ENCODE measurements around the gene AKT2.

Gene AKT2

GRCh38 chr19:40280608-40281221 lies 4.4 kb downstream of the AKT2 start:
- Histone ChIP-seq H3K27ac (ENCODE audit: low read depth, low read length) (no peak overlapping the region), H3K36me3 (ENCODE audit: insufficient read depth, low read length) (0 out of 2 replicates have a peak, but pooled peaks cover 3% of the 10 kb centered on the region), H3K4me3 (ENCODE audit: low read length) (no peak overlapping the region), H3K9ac (ENCODE audit: low read depth, low read length) (0 out of 2 replicates have a peak overlapping the region, but pooled peaks have one; percentile 9), H3K9me3 (ENCODE audit: insufficient read depth, low read depth, low read length) (no peaks in the 10 kb centered on the region), H3K4me1 (ENCODE audit: insufficient read depth, low read length) (peaks cover 11% of the 10 kb centered on the region), H3K27me3 (ENCODE audit: insufficient read depth, low read length) (no peaks in the 10 kb centered on the region)
- WGBS, result 82% methylated on average over 10 of the region's 10 CpGs

DNA sequence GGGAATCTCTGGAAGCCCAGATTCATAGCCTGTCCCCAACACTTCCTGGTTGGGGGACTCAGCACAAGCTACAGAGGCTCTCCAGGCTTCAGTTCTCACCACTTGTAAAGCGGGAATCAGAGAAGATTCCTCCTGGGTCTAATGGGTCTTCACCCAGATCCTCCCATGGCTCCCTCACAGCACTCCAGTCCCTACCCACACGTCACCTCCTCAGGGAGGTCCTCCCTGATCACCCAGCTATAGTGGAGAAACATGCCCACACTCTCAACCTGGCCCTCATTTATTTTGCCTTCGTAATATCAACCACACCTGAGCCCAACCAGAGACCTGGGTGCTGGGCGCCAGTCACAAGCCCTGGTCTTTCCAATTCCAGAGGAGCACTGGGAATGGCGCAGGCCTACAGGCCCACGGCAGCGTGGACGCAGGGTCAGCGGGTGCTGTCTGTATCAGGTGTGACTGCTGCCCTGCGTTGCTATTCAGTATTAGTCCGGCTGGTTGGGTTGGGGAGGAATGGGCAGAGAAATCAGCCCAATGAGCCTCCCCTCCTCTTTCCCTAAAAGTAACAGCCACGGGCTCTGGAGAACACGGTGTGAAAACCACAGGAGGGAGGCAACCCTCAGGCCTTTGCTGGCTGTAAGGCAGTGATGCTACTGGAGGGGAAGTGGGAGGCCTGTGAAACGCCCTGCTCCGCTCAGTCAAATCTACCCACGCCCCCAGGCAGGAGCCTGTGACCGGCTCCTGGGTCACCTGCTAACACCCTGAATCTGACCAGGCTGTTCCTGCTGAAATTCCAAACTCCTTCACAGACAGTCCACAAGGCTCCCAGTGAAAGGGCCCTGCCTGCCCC lies 5.2 kb downstream of the AKT2 start:
- whole genome bisulfite sequencing, result 92% methylated on average over 15 of the region's 17 CpGs
- Histone ChIP-seq H3K9ac (ENCODE audit: low read depth, low read length) (0 out of 2 replicates have a peak overlapping the region, but pooled peaks have one; percentile 9), H3K4me3 (ENCODE audit: low read length) (no peak overlapping the region)

GRCh38 chr19:40279120-40279551 lies 6.0 kb downstream of the AKT2 start:
- Histone ChIP-seq H3K27me3 (ENCODE audit: insufficient read depth, low read length) (no peaks in the 10 kb centered on the region), H3K4me1 (ENCODE audit: insufficient read depth, low read length) (peaks cover 11% of the 10 kb centered on the region), H3K36me3 (ENCODE audit: insufficient read depth, low read length) (0 out of 2 replicates have a peak, but pooled peaks cover 3% of the 10 kb centered on the region), H3K9ac (ENCODE audit: low read depth, low read length) (no peak overlapping the region), H3K4me3 (ENCODE audit: low read length) (no peak overlapping the region), H3K9me3 (ENCODE audit: insufficient read depth, low read depth, low read length) (no peaks in the 10 kb centered on the region), H3K27ac (ENCODE audit: low read depth, low read length) (no peak overlapping the region)
- WGBS, result 91% methylated on average over 15 of the region's 15 CpGs

More for the DNA sequence above, 5.2 kb downstream of the AKT2 start:
- H3K9me3 ChIP-seq (ENCODE audit: insufficient read depth, low read depth, low read length), result no peaks in the 10 kb centered on the region
- no peak overlapping the region for H3K27ac ChIP-seq (ENCODE audit: low read depth, low read length)
- H3K36me3 ChIP-seq (ENCODE audit: insufficient read depth, low read length), result 0 out of 2 replicates have a peak, but pooled peaks cover 3% of the 10 kb centered on the region
- no peaks in the 10 kb centered on the region for H3K27me3 ChIP-seq (ENCODE audit: insufficient read depth, low read length)
- H3K4me1 ChIP-seq (ENCODE audit: insufficient read depth, low read length), result peaks cover 11% of the 10 kb centered on the region

DNA sequence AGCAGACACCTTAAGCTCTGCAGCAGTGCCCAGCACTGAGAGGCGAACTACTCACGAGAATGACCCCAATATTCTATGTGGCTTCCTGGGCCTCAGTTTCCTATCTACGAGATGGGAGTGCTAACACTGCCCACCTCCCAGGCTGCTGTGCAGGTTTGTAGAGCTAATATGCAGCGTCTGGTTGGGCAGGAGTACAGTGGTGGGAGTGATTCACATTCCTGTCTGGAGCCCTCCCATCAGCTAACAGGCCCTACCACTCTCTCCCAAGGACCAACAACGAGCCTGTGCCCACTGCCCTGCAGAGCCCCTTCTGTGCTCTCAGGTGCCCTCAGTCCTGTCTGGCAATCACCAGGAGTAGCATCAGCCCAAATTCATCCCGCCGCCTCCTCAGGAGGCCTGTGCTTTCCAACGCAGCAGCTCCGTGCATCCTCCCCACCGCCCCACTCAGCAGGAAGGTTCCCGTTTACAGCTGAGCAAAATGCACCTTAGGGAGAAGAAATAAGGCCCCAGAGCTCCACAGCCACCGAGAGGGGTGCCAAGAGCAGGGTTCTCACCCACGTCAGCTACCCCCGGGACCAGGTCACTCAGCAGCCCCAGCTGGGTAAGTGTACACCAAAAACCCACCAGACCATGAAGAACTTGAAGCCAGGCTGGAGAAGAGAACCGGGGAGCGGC lies 6.6 kb downstream of the AKT2 start:
- Histone ChIP-seq H3K9me3 (ENCODE audit: insufficient read depth, low read depth, low read length) (no peaks in the 10 kb centered on the region), H3K36me3 (ENCODE audit: insufficient read depth, low read length) (0 out of 2 replicates have a peak, but pooled peaks cover 3% of the 10 kb centered on the region), H3K4me3 (ENCODE audit: low read length) (no peak overlapping the region), H3K9ac (ENCODE audit: low read depth, low read length) (no peak overlapping the region), H3K4me1 (ENCODE audit: insufficient read depth, low read length) (peaks cover 11% of the 10 kb centered on the region), H3K27me3 (ENCODE audit: insufficient read depth, low read length) (no peaks in the 10 kb centered on the region), H3K27ac (ENCODE audit: low read depth, low read length) (no peak overlapping the region)
- 90% methylated on average over 15 of the region's 16 CpGs for WGBS

GRCh38 chr19:40277356-40278059 lies 7.6 kb downstream of the AKT2 start:
- H3K9me3 ChIP-seq (ENCODE audit: insufficient read depth, low read depth, low read length), result no peaks in the 10 kb centered on the region
- H3K9ac ChIP-seq (ENCODE audit: low read depth, low read length), result peak overlapping the region; percentile 17; the same call in 1 of the 2 replicates
- 93% methylated on average over 10 of the region's 10 CpGs for WGBS
- peaks cover 11% of the 10 kb centered on the region for H3K4me1 ChIP-seq (ENCODE audit: insufficient read depth, low read length)
- 0 out of 2 replicates have a peak, but pooled peaks cover 3% of the 10 kb centered on the region for H3K36me3 ChIP-seq (ENCODE audit: insufficient read depth, low read length)
- no peak overlapping the region for H3K27ac ChIP-seq (ENCODE audit: low read depth, low read length)
- H3K4me3 ChIP-seq (ENCODE audit: low read length), result no peak overlapping the region
- H3K27me3 ChIP-seq (ENCODE audit: insufficient read depth, low read length), result no peaks in the 10 kb centered on the region

GRCh38 chr19:40274585-40275544 lies 10.3 kb downstream of the AKT2 start:
- H3K9me3 ChIP-seq (ENCODE audit: insufficient read depth, low read depth, low read length), result no peaks in the 10 kb centered on the region
- 90% methylated on average over 28 of the region's 28 CpGs for WGBS
- H3K9ac ChIP-seq (ENCODE audit: low read depth, low read length), result peak overlapping the region; percentile 15; the same call in 1 of the 2 replicates
- H3K27ac ChIP-seq (ENCODE audit: low read depth, low read length), result no peak overlapping the region
- no peaks in the 10 kb centered on the region for H3K4me1 ChIP-seq (ENCODE audit: insufficient read depth, low read length)
- no peaks in the 10 kb centered on the region for H3K27me3 ChIP-seq (ENCODE audit: insufficient read depth, low read length)
- no peak overlapping the region for H3K4me3 ChIP-seq (ENCODE audit: low read length)
- no peaks in the 10 kb centered on the region for H3K36me3 ChIP-seq (ENCODE audit: insufficient read depth, low read length)

DNA sequence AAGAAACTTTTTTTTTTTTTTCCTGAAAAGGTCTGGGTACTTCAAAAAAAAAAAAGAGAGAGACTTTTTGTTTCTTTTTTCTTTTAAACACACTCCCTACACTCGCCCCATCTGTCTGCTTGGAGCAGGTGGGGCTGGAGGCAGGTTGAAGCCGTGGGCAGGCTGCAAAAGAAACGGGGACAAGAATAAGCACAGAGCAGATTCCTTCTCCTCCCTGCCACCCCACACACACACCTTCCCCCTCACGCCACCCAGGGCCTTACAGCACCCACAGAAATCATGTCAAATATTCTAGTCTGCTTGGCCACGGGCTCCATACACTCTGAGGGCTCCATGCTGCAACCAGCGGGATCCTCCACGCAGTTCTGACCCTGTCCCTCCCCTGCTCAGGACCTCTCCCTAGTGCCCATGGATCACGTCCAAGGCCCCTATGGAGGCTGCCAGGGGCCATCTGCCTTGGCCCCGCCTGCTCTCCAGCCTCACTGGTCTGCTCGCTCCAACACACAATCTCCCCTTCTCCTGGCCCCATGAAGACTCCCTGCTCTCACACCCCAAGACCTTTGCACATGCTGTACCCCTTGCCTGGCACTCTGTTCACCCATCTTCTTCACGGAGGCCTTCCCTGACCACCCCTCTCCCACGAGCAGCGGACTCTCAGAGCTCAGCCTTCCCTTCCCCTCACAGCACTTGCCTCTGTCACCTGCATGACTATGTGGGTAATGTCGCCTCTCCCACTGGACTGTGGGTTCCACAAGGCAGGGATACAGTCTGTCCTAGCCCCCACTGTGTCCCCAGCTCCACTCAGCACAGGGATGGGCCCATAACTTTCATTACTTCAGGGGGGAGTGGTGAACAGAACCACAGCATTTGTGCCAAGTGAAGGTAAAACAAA lies 11.4 kb downstream of the AKT2 start:
- Histone ChIP-seq H3K27ac (ENCODE audit: low read depth, low read length) (no peak overlapping the region), H3K9me3 (ENCODE audit: insufficient read depth, low read depth, low read length) (no peaks in the 10 kb centered on the region), H3K27me3 (ENCODE audit: insufficient read depth, low read length) (no peaks in the 10 kb centered on the region), H3K4me1 (ENCODE audit: insufficient read depth, low read length) (no peaks in the 10 kb centered on the region), H3K4me3 (ENCODE audit: low read length) (no peak overlapping the region), H3K36me3 (ENCODE audit: insufficient read depth, low read length) (no peaks in the 10 kb centered on the region), H3K9ac (ENCODE audit: low read depth, low read length) (no peak overlapping the region)
- WGBS, result 87% methylated on average over 14 of the region's 14 CpGs

DNA sequence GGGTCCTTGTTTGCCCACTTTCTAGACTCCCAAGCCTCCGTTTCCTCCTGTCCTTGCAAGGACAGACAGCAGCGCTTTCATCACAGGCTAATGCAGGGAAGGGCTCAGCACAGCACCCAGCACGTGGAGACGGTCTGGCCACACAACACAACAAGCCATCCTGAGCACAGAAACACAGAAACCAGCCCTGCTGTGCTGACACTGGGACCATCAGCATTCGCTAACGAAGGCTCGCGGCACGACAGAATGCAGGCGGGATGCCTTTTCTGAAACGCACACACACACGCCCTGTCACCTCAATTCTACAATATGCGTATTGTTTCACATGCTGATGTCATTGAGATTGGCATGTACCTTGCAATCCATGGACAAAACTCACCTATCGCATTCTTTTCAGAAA lies 12.9 kb downstream of the AKT2 start:
- no peaks in the 10 kb centered on the region for H3K9me3 ChIP-seq (ENCODE audit: insufficient read depth, low read depth, low read length)
- H3K27ac ChIP-seq (ENCODE audit: low read depth, low read length), result no peak overlapping the region
- H3K4me1 ChIP-seq (ENCODE audit: insufficient read depth, low read length), result no peaks in the 10 kb centered on the region
- no peaks in the 10 kb centered on the region for H3K36me3 ChIP-seq (ENCODE audit: insufficient read depth, low read length)
- H3K4me3 ChIP-seq (ENCODE audit: low read length), result no peak overlapping the region
- H3K27me3 ChIP-seq (ENCODE audit: insufficient read depth, low read length), result no peaks in the 10 kb centered on the region
- H3K9ac ChIP-seq (ENCODE audit: low read depth, low read length), result no peak overlapping the region
- WGBS, result 92% methylated on average over 14 of the region's 14 CpGs

DNA sequence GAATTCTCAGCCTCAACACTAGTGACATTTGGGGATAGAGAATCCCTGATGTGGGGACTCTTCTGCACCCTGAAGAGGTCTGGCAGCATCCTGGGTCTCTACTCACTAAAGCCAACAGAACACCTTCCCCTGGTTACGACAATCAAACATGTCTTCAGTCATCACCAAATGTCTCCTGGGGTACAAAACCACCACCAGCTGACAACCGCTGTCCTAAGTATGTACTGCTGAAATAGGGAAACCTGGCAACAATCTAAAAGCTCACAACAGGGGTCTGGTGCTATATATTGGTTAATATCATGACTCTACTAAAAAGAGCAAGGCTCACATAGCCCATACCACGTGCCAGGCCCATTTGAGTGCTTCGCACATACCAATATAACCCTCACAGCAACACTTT lies 13.4 kb downstream of the AKT2 start:
- Histone ChIP-seq H3K36me3 (ENCODE audit: insufficient read depth, low read length) (no peaks in the 10 kb centered on the region), H3K27me3 (ENCODE audit: insufficient read depth, low read length) (no peaks in the 10 kb centered on the region), H3K4me3 (ENCODE audit: low read length) (no peak overlapping the region), H3K9ac (ENCODE audit: low read depth, low read length) (no peak overlapping the region), H3K9me3 (ENCODE audit: insufficient read depth, low read depth, low read length) (no peaks in the 10 kb centered on the region), H3K27ac (ENCODE audit: low read depth, low read length) (no peak overlapping the region), H3K4me1 (ENCODE audit: insufficient read depth, low read length) (no peaks in the 10 kb centered on the region)
- WGBS, result 95% methylated on average over 4 of the region's 4 CpGs
